ACHN (cell line): ENCODE results near the gene GCLM.
"Not testable (repeated sequence)": the region's sequence is repeated elsewhere in the genome, so short reads cannot be mapped to it uniquely, and the experiment has no call there.

Experiments
- DNase-seq: peaks from one replicate; pipeline ENCODE4 v3.0.0-alpha.2; 2015
- in situ Hi-C: cut with HindIII; loops from 2 replicates; pipeline ENCODE4 v1.10.0; 2017; ENCODE audit warnings: low sequenced_read_pairs, low pct_ligation_motif_present, low pct_unique_long_range_greater_than_20kb

Gene GCLM

DNA sequence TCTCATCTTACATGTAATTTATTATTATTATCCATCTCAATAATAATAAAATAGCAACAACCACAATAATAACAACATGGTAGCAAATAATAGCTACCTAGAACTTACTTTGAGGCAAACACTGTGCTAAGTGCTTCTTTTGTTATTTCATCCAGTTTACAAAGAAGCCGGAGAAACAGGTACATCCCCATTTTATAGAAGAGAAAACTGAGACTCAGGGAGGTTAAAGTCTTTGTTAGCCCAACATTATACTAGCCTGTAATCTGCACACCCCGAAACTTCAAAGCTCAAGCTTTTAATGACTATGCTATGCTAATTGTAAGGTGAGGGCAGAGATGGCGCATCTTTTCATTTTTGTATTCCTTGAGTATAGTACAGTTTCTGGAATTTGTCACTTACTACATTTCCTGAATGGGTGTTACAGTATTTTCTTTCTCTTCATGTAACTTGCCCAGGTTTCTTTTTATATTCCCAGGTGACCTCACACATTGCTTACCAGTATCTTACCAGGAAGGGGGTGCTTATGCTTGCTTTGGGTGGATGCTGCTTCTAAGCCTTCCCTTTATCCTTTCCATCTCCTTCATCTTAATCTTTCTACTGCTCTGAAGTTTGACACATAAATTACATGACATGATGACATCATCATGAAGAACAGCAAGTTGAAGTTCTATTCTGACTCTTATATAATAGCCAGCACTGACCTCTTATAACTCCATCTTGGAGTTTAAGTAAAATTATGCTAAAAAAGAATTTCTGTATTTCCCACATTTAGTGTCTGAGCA is 8.3 kb downstream of the GCLM start:
- in situ Hi-C loops = no loop called here
- DNase-seq = no peak

DNA sequence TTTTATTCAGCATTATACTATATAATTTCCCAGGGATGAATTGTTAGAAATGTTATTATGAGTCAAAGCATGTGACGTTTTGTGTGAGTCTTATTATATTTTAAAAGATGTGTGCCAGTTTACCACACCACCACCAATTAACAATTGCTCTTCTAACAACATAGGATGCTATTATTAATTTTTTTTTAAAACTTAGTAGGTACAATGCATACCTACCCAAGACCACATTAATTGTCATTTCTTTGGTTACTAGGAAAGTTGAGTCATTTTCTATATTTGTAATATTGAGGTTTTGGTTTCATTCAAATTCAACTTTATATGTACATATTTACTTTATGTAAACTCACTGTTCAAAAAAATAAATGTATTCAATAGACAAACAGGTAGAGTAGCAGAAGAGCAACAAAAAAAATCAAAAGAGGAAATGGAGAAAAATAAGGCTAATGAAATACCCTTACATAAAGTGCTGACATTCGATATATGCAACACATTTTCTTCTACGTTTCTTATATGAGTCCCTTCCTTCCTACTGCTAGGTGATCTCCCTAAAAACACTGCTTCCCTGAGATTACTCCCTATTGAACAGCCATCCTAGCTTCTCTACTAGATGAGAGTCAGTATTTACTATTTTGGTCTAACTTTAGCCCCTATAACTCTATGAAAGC is 9.6 kb downstream of the GCLM start:
- DNase-seq = no peak
- in situ Hi-C loops = no loop called here

DNA sequence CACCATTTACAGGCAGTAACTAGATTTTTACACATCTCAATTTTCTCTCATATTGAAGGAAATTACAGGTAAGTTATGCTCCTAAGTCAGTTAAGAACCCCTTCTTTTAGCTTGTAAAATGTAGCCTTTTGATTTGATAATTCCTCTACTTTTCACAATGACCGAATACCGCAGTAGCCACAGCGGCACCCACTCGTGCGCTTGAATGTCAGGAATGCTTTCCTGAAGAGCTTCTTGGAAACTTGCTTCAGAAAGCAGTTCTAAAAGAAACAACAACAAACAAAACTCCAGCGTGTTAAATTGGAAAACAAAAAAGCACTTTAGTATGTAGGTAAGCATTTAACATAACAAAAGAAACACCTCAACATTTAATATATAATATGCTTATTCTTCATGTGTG is 20.3 kb downstream of the GCLM start:
- in situ Hi-C loops = no loop called here
- DNase-seq = no peak

DNA sequence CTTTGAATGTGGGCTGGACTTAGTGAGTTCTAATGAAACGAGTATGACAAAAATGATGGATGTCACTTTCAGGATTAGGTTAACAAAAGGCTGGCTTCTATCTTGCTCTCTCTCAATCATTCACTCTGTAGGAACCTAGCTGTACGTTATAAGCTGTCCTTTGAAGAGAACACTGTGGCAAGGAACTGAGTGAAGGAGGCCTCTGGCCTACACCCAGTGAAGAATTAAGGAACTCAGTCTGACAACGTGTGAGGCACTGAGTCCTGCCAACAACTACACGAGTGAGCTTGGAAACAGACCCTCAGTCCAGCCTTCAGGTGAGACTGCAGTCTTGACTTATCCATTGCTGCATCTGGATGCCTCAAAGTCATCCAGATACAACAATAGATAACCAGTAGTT is 27.0 kb downstream of the GCLM start:
- no peak for DNase-seq
- in situ Hi-C loops = no loop called here

DNA sequence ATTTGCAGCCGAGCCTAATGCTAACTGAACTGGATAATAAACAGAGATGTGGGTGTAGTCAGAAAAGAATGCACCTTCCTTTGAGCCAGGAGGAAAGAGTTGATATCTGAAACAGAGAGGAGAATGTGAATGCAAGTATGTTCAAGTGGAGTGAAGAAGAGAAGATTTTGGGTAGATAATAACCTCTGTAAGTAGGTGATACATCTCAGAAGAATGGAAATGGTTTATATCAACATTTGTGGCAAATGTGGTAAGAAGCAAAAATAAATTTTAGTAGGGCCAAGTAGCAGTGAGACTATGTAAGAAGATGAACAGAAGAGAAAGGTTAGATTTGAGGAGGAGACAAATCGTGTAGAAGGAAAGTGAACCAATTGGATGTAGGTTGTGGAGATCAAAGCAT is 28.5 kb downstream of the GCLM start:
- DNase-seq = no peak
- in situ Hi-C loops = no loop called here

DNA sequence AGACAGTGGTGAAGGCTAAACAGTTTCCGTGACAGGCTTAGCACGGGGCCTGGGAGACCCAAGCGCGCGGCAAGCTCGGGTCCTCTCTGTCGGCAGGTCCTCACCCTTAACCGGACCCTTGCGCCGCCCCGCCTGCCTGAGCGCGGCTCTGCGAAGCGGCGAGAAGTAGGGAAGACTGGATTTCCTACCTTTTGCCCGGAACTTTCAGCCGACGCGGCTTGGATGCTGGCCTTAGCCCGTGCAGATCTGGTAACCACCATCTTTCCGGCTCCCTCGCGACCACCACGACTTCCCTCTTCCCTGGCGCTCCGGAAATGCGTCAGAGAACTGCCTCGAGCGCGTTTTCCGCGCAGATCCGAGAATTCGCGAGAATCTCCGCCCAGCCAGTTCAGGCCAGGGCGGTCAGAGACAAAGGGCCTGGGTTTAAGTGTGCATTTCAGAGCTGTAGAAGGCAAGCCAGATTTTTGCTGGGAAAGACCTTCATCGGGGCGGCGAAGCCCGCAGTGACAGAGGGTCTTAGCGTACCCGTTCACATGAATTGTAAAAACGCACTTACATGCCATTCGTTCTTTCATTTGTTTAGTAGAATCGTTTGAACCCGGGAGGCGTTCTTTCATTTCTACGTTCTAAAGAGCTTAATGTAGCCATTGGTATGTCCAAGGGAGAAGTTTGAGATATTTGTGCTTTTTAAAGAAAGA is 30.2 kb downstream of the GCLM start, which contains the start of gene DNTTIP2:
TSS of gene DNTTIP2 (minus strand) at position 318 of the 698 bp plus-strand sequence. CDS start at position 260, 58 bp downstream.
- in situ Hi-C loops = no loop called here
- peak; percentile 90 for DNase-seq

DNA sequence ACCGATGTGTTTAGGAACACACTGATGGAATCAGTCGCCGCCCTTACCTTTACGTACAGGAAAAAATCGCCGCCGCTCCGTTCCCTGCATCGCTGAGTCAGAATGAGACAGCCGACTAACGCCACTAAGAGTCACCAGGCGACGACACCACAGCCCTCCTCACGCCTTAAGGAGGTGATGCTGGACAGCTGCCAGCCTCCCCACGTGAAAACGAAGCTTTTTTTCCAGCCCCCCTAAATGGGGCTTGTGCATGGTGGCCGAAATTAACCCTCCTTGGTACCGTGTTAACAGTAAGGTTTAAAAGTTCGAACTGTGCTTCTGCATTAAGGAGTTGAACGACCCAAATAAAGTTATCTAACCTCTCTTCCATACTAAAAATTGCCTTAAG is 30.7 kb downstream of the GCLM start:
- in situ Hi-C loops = no loop called here
- DNase-seq = peak; percentile 31

DNA sequence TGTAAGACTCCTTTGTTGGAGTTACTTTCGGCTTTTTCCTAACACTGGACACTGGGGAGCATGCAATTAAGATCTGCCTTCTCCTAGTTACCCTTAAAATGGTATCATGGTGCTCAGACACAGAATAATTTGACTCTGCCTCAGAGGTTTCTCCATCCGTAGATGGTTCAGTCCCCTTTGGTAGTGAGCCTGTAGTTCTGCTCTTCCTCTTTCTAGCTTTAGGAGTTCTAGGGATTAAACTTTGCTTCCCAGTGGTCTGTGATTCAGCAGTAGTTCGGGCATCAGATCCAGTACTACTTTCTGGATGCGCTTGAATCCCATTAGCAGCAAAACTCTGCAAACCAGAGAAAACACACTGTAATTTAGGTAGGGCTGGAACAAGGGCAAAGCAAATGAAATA is 31.7 kb downstream of the GCLM start:
- DNase-seq = no peak
- in situ Hi-C loops = no loop called here

DNA sequence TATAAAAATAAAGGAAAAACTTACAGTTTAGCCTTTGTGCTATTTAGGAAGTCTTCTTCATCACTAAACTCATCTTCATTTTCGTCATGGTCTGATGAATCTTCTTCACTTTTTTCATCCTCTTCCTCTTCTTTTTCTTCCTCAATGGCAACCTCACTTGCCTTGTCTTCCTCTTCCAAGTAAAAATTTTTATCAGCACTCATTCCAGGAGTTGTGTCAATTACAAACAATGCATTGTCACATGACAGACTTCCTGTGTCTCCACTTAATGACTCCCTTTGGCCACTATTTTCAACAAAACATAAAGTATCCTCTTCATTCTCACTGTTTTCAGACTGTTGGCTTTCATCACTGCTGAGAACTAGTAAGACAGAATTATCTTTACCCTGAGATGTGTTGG is 33.0 kb downstream of the GCLM start:
- DNase-seq = no peak
- in situ Hi-C loops = no loop called here

DNA sequence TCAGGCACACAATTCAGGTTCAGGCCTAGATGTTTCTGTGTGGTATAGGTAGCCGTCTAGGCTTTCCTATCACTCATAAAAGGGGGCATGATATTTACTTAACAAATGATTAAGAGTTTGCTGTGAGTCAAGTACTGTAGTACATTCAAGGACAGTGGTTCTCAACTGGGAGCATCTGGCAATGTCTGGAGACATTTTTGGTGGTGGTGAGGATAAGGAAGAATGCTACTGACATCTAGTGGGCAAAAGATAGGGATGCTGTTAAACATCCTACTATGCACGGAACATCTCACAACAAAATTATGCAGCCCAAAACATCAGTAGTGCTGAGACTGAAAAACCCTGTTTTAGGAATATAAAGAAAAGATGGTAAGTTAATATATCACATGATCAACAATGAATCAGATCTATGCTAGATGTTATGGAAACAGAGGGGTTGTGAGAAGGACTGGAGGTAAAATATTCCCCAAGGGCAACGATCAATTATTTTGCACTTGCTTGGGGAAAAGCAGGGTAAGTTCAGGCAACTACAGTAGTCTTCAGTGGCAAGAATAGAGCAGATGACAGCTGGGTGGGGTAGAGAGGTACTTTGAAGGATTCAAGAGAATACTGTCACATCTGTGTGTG is 35.1 kb downstream of the GCLM start:
- DNase-seq = no peak
- in situ Hi-C loops = no loop called here

DNA sequence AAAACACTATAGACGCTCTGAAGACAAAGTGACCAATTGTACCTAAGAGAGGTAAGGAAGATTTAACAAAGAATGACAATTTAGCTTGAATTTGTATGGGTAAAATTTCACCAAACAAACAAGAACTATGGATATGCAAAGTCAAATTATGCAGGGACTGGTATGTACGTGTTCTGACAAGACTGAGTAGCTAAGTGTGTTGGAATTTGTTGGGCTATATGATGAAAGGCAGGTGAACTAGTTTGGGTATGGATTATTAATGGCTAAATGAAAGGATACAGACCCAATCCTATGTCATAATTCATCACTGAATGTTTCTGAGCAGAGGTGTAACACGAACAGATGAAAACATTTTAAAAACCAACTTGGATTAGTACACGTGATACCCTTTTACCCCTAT is 37.9 kb downstream of the GCLM start:
- DNase-seq = no peak

DNA sequence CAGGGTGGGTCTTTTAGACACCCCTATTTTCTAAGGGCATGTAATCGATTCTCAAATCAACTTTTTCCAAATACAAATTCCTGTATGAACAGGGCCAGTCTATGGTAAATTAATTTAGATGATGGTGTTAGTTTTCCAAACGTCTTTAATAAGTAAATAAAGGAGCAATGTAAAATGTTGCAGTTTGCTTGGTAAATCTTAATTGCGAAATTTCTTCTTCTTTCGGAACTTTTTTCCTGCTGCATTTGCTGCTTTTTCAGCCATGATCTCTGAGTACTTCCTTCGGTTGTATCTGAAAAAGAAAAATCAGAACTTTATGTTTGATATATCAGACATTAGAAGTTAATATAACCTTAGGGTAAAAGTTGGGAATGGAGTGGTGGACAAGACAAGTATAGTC is 39.6 kb downstream of the GCLM start:
- no peak for DNase-seq
- in situ Hi-C loops = no loop called here

More for the DNA sequence above, 37.9 kb downstream of the GCLM start:
- in situ Hi-C loops = no loop called here

DNA sequence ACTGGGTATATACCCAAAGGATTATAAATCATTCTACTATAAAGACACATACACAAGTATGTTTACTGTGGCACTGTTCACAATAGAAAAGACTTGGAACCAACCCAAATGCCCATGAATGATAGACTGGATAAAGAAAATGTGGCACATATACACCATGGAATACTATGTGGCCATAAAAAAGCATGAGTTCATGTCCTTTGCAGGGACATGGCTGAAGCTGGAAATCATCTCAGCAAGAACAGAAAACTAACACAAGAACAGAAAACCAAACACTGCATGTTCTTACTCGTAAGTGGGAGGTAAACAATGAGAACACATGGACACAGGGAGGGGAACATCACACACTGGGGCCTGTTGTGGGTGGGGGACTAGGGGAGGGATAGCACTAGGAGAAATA is 40.7 kb downstream of the GCLM start:
- in situ Hi-C loops, DNase-seq: not testable (repeated sequence)

DNA sequence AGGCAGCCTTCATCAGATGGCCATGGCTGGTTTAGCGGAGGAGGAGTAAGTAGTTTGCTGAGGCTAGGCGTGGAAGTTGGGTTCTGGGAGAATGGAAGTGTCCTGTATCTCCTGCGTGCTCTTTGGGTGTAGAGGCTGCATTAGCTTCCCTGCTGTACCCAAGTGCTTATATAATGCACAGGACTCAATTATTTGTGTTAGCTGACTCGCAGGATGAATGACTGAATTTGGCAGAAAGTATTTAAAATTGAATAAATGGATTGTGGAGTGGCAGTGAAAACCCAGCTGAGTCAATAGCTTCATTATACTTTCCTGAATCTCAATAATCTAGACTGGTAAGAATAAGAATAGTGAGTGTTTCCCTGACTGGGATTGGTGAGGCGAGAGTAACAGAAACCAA is 44.0 kb downstream of the GCLM start:
- in situ Hi-C loops = no loop called here
- no peak for DNase-seq

DNA sequence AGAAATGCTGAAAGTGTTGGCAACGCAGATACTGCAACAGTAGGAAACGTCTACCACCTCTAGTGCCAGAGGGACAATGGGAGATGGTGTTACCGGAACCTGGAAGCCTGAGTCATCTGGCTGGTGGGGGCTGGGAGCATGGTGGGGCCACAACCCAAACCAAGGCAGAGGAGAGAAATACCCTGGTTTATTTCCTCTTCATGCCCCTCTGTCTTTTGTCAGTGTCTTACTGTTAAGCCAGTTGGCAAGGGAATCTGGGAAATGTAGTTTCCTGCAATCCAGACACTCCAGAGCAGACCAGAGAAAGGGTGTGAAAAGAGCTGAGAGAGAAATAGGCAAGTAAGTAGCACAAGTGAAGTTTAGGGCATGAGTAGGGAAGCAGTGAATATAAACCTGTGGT is 45.1 kb downstream of the GCLM start:
- DNase-seq = no peak
- in situ Hi-C loops = no loop called here

DNA sequence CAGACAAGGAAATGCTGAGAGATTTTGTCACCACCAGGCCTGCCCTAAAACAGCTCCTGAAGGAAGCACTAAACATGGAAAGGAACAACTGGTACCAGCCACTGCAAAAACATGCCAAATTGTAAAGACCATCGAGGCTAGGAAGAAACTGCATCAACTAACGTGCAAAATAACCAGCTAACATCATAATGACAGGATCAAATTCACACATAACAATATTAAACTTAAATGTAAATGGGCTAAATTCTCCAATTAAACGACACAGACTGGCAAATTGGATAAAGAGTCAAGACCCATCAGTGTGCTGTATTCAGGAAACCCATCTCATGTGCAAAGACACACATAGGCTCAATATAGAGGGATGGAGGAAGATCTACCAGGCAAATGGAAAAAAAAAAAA is 51.6 kb downstream of the GCLM start:
- in situ Hi-C loops = not testable (repeated sequence)

DNA sequence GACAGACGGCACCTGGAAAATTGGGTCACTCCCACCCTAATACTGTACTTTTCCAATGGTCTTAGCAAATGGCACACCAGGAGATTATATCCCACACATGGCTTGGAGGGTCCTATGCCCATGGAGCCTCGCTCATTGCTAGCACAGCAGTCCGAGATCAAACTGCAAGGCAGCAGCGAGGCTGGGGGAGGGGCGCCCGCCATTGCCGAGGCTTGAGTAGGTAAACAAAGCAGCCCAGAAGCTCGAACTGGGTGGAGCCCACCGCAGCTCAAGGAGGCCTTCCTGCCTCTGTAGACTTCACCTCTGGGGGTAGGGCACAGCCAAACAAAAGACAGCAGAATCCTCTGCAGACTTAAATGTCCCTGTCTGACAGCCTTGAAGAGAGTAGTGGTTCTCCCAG is 53.2 kb downstream of the GCLM start:
- DNase-seq, in situ Hi-C loops: not testable (repeated sequence)

More for the DNA sequence above, 51.6 kb downstream of the GCLM start:
- not testable (repeated sequence) for DNase-seq

DNA sequence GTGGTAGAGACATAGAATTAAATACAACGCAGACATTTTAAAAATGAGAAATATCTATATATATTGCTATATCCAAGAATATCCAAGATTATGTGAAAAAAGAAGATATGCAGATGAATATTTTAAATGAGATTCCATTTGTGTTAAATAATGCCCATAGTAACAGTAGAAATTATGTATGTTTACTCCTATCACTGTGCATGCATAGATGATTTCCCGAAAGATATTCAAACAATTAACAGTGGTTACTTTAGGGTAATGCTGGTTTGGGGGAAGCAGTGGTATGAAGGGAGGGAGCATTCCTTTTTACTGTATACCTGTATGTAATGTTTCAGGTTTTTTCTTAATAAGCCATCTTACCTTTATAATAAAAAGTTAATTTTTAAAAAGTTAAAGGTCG is 55.3 kb downstream of the GCLM start:
- DNase-seq = no peak
- in situ Hi-C loops = no loop called here

DNA sequence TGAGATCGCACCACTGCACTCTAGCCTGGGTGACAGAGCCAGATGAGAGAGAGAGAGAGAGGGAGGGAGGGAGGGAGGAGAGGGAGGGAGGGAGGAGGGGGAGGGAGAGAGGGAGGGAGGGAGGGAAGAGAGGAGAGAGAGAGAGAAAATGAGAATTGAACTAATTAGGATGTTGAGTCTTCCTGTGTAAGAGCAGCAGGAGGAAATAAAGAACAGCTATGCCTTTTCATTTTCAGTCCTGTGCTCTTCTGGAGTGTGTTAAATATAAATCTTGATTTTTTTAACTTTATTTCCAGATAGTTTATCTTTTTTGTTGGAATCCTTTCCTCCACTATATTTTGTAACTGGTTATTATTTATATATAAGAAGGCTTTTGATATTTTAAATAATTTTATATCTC is 57.4 kb downstream of the GCLM start:
- DNase-seq = no peak
- in situ Hi-C loops = no loop called here
